ENCODE data around the gene MMEL1.

MMEL1 gene

DNA sequence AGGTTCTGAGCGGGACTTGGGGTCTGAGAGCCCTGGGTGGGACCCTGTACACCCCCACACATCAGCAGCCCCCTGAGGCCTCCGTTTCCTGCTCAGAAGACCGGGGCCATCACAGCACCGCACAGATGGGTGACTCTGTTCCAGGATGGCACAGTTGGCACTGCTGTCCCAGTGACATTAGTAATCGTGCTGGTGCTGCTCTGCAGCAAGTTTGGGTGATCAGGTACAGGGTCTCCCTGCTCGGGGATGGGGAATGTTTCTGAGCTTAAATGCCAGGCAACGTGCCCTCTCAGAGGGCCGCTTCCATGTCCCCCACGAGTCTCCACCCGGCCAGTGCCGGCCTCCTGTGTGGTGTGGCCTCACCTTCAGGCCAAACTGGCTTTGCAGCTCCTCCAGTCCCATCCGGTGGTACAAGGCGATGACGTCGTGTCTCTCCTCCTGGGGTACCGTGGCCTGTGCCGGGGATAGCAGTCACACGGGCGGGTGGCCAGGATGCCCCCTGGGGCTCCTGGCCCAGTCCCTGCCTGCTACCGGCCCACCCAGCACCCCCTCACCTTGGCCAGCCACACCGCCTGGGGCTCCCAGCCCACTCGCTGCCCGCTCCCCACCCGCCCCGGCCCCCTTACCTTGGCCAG lies 29.2 kb downstream of the MMEL1 start:
- DNase-seq: no peak

DNA sequence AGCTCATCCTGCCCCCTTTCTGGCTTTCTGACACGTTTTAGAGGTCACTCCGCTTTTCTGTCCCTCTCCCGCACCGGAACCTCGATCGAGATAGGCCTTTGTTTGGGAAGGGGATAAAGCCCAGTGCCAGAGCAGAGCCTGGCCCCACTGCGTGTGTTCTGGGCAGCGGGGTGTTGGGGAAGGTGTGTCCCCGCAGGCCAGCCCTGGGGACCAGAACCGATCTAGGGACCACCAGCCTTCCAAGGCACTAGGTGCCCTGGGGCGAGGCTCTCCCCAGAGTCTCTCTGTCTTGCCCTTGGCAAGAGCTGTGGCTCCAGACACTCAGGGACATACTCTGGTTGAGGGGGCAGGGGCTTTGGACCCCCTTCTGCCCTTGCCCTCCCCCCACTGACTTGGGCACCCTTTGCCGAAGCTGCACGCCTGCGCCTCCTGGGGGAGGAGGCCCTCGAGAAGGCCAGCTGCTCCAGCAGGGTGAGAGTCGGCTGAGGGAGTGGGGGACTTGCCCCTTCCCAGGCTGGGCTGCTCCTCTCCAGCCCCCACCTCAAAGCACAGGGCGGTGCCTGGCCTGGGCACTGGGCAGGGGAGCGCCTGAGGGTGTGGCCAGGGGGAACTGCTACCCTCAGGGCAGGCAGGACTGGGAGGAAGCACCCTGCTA lies 29.8 kb downstream of the MMEL1 start:
- DNase-seq: no peak

GRCh38 chr1:2602311-2602835 lies 30.4 kb downstream of the MMEL1 start:
- DNase-seq: no peak

- DNase-seq: no peak
Measured at GRCh38 chr1:2601721-2602303, 31.0 kb downstream of the MMEL1 start.

DNA sequence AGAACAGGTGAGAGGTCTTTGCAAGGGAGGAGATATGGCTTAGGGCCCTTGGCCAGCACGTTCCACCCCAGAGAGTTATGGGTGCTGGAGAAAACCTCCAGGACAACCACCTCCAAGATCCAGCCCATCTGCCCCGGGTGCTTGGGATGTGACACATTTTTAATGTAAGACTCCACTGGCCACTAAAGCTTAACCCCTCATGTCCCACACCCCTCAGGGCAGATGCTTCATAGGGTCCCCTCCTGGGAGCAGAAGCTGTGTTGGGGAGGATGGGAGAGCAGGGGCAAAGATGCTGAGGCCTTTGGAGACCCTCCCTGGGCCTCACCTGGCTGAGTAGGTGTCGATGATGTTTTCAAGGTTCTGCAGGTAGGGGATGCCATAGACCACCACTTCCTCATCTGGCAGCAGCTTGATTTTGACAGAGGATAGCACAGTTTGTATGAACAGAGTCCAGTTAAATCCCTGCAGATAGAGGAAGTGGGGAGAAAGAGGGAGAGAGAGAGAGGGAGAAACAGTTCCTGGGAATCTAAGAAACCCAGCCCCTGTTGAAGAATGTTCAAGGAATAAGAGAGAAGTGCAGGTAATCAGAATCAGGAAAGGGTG lies 34.4 kb downstream of the MMEL1 start:
- DNase-seq: no peak

GRCh38 chr1:2597441-2598328 lies 35.1 kb downstream of the MMEL1 start:
- no peak for DNase-seq

GRCh38 chr1:2596530-2597333 lies 36.1 kb downstream of the MMEL1 start:
- DNase-seq: no peak

- no peak for DNase-seq
Measured at GRCh38 chr1:2595812-2596529, 36.8 kb downstream of the MMEL1 start.

GRCh38 chr1:2595261-2595811 lies 37.5 kb downstream of the MMEL1 start:
- DNase-seq: no peak

DNA sequence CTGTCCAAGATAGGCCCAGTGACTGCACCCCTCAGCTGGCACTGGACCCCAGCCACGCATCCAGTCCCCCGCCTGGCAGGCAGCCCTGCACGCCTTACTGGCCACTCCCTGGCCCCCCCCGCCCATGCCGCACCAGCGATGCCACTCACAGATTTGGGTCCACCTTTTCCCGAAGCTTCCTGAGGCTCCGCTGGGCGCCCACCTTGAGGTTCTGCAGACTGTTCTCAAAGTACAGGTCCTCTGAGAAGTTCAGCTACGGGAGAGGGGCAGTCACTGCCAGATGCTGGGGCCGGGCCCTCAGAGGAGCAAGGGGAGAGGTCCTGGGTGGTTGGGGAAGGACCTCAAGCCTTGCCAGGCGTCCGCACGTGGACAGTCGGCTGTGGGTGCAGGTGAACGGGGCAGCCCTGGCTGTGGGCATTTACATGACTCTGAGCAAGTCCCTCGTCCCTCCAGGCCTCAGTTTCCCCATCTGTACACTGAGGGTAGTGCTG lies 38.1 kb downstream of the MMEL1 start:
- no peak for DNase-seq

DNA sequence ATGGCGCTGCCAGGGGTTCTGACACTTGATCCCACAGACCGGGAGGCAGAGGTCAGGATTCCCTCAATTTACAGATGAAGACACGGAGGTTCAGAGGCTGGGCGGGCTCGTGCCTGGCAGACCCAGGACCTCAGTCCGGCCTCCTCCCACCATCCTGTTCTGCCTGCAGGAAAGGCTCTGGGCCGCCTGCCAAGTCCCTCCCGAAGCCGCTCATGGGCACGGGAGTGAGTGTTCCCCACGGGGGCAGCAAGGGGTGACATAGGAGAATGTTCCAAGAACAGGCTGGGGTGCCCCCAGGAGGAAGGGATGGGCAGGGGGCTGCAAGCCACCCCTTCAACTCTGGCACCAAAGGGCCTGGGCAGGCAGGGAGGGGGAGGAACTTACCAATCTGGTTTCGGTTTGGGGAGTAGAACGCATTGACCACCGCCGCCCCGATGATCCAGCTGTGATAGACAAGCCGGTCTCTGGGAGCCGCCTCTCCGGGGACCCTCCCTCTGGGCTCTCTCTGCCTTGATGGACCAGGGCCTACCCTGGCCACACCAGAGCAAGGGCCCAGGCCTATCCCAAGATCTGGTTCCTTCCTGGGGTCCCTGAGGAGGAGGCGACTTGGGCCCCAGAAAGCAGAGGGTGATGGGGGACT lies 38.7 kb downstream of the MMEL1 start:
- no peak for DNase-seq

GRCh38 chr1:2593251-2593878 lies 39.5 kb downstream of the MMEL1 start:
- no peak for DNase-seq

DNA sequence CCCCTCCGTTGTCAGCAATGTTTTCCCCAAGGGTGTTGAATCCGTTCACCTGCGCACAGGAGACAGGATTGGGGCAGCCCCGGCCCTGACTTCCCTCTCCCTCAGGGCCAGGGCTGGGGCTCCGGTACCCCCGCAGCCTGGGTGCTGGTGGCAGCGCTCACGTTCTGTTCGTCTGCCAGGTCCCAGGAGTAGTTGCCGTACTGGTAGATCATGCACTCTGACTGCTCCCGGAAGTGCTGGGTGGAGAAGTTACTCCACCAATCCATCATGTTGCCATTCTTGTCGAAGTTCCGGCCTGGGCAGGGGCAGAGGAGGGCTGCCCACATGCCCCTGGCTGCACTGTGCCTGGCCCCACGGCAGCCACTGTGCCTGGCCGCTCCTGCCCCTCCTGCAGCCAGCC lies 40.1 kb downstream of the MMEL1 start:
- no peak for DNase-seq

DNA sequence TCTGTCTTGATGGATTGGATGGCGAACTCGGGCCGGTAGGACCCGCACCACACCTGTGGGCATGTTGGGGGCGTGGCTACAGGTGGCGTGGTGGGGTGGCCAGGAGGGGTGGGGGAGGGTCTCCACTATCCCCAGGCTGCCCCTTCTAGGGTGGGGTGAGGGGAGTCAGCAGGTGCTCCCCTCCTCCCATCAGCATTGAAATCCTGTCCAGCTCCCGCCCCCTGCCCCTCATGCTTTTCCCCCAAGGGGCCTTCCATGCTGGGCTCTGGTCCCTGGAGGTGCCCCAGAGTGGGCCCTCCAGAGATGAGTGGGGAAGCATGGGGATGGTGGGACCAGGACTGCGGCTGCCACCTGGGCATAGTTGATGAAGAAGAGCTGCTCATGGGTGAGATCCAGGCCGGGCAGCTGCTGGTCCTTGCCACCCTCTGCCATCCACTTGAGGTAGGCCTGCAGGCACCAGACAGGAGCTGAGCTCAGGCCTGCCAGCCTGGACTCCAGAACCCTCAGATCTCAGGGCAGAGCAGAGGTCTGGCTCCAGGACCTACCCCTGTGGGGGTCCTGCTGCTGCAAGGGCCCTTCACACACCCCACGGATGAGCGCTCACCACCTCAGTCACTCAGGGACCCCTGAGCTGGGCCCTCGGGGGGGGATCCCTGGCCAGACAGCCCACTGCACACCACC lies 41.1 kb downstream of the MMEL1 start:
- DNase-seq: no peak

GRCh38 chr1:2591233-2591580 lies 41.6 kb downstream of the MMEL1 start:
- DNase-seq: no peak

GRCh38 chr1:2590233-2591141 lies 42.3 kb downstream of the MMEL1 start:
- no peak for DNase-seq

GRCh38 chr1:2589431-2590232 lies 43.2 kb downstream of the MMEL1 start:
- DNase-seq: no peak

Data from NCI-H1048 (cell line).